T-cell (primary cell): Measurements from ENCODE around the gene RYR2. TPM values are rescaled to one million over a fixed set of nuclear protein-coding genes. Genes with fewer than 3 reads are reported as not detected.

Experiments used
- ATAC-seq, 4 experiments: fragments of 200-7000 bp in 3 of 4; fragments of 150-1000 bp in 1 of 4; cut with Tn5 transposase; replicated peaks in 1 of 4; 1 replicate in 3 of 4; 2 replicates in 1 of 4; pipeline ENCODE4 v1.10.0; 2021; ENCODE audit warnings: moderate library complexity in 3 of 4, mild to moderate bottlenecking in 2 of 4, moderate number of reproducible peaks in 1 of 4
- CTCF ChIA-PET, 2 donors: fragments of 300-600 bp; sonication (Branson Sonifier 250); formaldehyde crosslinking; loops; one replicate each; lab custom pipeline; 2022; ENCODE audit warnings: antibody characterized with exemption in 2 of 2; lab: Charles Lee
- POLR2A ChIA-PET, 2 donors: fragments of 300-600 bp; sonication (Branson Sonifier 250); formaldehyde crosslinking; loops; one replicate each; lab custom pipeline; 2022; ENCODE audit warnings: antibody characterized with exemption in 2 of 2; lab: Charles Lee
- DNase-seq, 35 experiments: peaks; one replicate each; pipeline versions ENCODE4 v3.0.0 to v3.0.0-alpha.2; 2013 to 2023
- H3K27ac ChIP-seq: one replicate; pipeline ENCODE4 v1.5.1; 2013; ENCODE audit warnings: low read length
- H3K27me3 ChIP-seq, 2 experiments: replicated peaks in 1 of 2; 1 replicate in 1 of 2; 2 replicates in 1 of 2; pipeline versions ENCODE4 v1.6.1 to v1.7.0; 2013; ENCODE audit warnings: low read length in 1 of 2, mixed read lengths in 1 of 2; ENCODE audit not compliant: control insufficient read depth in 2 of 2, insufficient read depth in 2 of 2; ENCODE audit errors: extremely low read depth in 1 of 2
- H3K36me3 ChIP-seq, 2 donors: 1 replicate in 1 of 2; 2 replicates in 1 of 2; pipeline versions ENCODE4 v1.6.1 to v1.7.0; 2013; ENCODE audit warnings: low read length in 1 of 2; ENCODE audit not compliant: control insufficient read depth in 2 of 2, insufficient read depth in 1 of 2; ENCODE audit errors: extremely low read depth in 1 of 2
- H3K4me1 ChIP-seq, 2 experiments: 1 replicate in 1 of 2; 2 replicates in 1 of 2; pipeline versions ENCODE4 v1.6.1 to v1.7.0; 2013; ENCODE audit warnings: low read length in 2 of 2, mixed read lengths in 1 of 2; ENCODE audit not compliant: insufficient read depth in 2 of 2, control insufficient read depth in 1 of 2; ENCODE audit errors: extremely low read depth in 1 of 2
- H3K4me3 ChIP-seq, 2 donors: 1 replicate in 1 of 2; 2 replicates in 1 of 2; pipeline versions ENCODE4 v1.5.1 to v1.7.0; 2013; ENCODE audit warnings: mild to moderate bottlenecking in 2 of 2, low read length in 1 of 2, moderate library complexity in 1 of 2; ENCODE audit not compliant: control insufficient read depth in 1 of 2; ENCODE audit errors: extremely low read depth in 1 of 2
- H3K9me3 ChIP-seq: 2 replicates; pipeline ENCODE4 v1.7.0; 2013
- H3K27ac Mint-ChIP-seq, 2 donors: one replicate each; pipeline ENCODE4 v1.8.0; 2020 to 2021; ENCODE audit warnings: mild to moderate bottlenecking in 2 of 2, mixed read lengths in 2 of 2
- H3K27me3 Mint-ChIP-seq, 2 donors: one replicate each; pipeline ENCODE4 v1.8.0; 2021 to 2022; ENCODE audit warnings: mixed read lengths in 2 of 2
- H3K36me3 Mint-ChIP-seq: one replicate; pipeline ENCODE4 v1.8.0; 2021; ENCODE audit warnings: mixed read lengths
- H3K4me1 Mint-ChIP-seq, 3 donors: one replicate each; pipeline ENCODE4 v1.8.0; 2020 to 2022; ENCODE audit warnings: mixed read lengths in 3 of 3, mild to moderate bottlenecking in 1 of 3
- H3K4me3 Mint-ChIP-seq, 3 donors: one replicate each; pipeline ENCODE4 v1.8.0; 2020 to 2022; ENCODE audit warnings: mild to moderate bottlenecking in 3 of 3, mixed read lengths in 3 of 3, moderate library complexity in 3 of 3
- H3K9me3 Mint-ChIP-seq, 3 donors: one replicate each; pipeline ENCODE4 v1.8.0; 2020 to 2022; ENCODE audit warnings: mixed read lengths in 3 of 3
- WGBS: methylation state at CpG from one replicate; pipeline ENCODE4 v1.1.5; 2013; ENCODE audit warnings: missing lambda C conversion rate; ENCODE audit not compliant: insufficient coverage; 5-methylcytosine and 5-hydroxymethylcytosine counted together
- total RNA-seq, 35 experiments: library from RNA in 6 of 35; stranded (reverse) in 6 of 35; fragments of 120-200 nt in 1 of 35; gene quantifications; one replicate each; pipeline versions ENCODE4 v1.2.1 to v1.2.4 and lab custom pipeline; 2013 to 2026

The RYR2 gene
- total RNA-seq, 5 donors from 2014 or later (not counting 1 experiment from before 2014, with no cell fraction given) = 0.07 to 0.33 (median 0.18) TPM; not detected in 1

GRCh38 chr1:237390823-237391222, 348.8 kb downstream of the RYR2 start:
- ATAC-seq (no peak), DNase-seq (no peak)
- 23% methylated on average over 3 of the region's 3 CpGs for WGBS
- Histone ChIP-seq H3K9me3 (no peaks in the 10 kb centered on the region), H3K4me3 (no peak overlapping the region), H3K36me3 (no peaks in the 10 kb centered on the region), H3K27me3 (no peaks in the 10 kb centered on the region), H3K4me1 (no peaks in the 10 kb centered on the region), H3K27ac (no peak overlapping the region)
- Mint-ChIP-seq H3K27me3 (peaks cover 9 to 16% of the 10 kb centered on the region in 2 donors), H3K9me3 (no peaks in the 10 kb centered on the region), H3K4me1 (no peaks in the 10 kb centered on the region), H3K36me3 (no peaks in the 10 kb centered on the region), H3K27ac (no peak overlapping the region), H3K4me3 (no peak overlapping the region)
- ChIA-PET CTCF (no interaction called here), POLR2A (no interaction called here)

- no CpG with 5 or more reads among the region's 3 CpGs for WGBS
- Mint-ChIP-seq H3K36me3 (no peaks in the 10 kb centered on the region), H3K4me3 (no peak overlapping the region), H3K27me3 (peaks cover 10 to 16% of the 10 kb centered on the region in 2 donors), H3K9me3 (peaks cover 0 to 2% (median 2%) of the 10 kb centered on the region in 3 donors), H3K4me1 (no peaks in the 10 kb centered on the region), H3K27ac (no peak overlapping the region)
- H3K4me1 ChIP-seq = no peaks in the 10 kb centered on the region
- ATAC-seq (no peak), DNase-seq (no peak)
- H3K4me3 ChIP-seq = no peak overlapping the region
- no peaks in the 10 kb centered on the region for H3K36me3 ChIP-seq
- H3K27ac ChIP-seq = no peak overlapping the region
- no peaks in the 10 kb centered on the region for H3K27me3 ChIP-seq
- no peaks in the 10 kb centered on the region for H3K9me3 ChIP-seq
- ChIA-PET POLR2A (no interaction called here), CTCF (interaction anchor here in 1 of 2 donors (1.0 kb wide), 1 partner anchor 78 kb away, joined by 3 read pairs; no protein-coding TSS in a partner anchor)
These were observed 351.6 kb downstream of the RYR2 start for GRCh38 chr1:237393632-237394031.

- no peaks in the 10 kb centered on the region for H3K36me3 Mint-ChIP-seq
- Histone ChIP-seq H3K4me3 (no peak overlapping the region), H3K36me3 (no peaks in the 10 kb centered on the region), H3K9me3 (no peaks in the 10 kb centered on the region), H3K27ac (no peak overlapping the region), H3K27me3 (no peaks in the 10 kb centered on the region), H3K4me1 (no peaks in the 10 kb centered on the region)
- peaks cover 10 to 12% of the 10 kb centered on the region in 2 donors for H3K27me3 Mint-ChIP-seq
- no CpG with 5 or more reads among the region's 2 CpGs for WGBS
- H3K27ac Mint-ChIP-seq = no peak overlapping the region
- H3K4me1 Mint-ChIP-seq = no peaks in the 10 kb centered on the region
- H3K9me3 Mint-ChIP-seq = peaks cover 0 to 5% (median 3%) of the 10 kb centered on the region in 3 donors
- ChIA-PET POLR2A (no interaction called here), CTCF (no interaction called here)
- DNase-seq = no peak
- no peak overlapping the region for H3K4me3 Mint-ChIP-seq
- ATAC-seq = no peak
These were observed 352.3 kb downstream of the RYR2 start for GRCh38 chr1:237394281-237394680.

GRCh38 chr1:237396426-237396825, 354.4 kb downstream of the RYR2 start:
- DNase-seq = no peak
- ChIA-PET POLR2A (no interaction called here), CTCF (no interaction called here)
- no peaks in the 10 kb centered on the region for H3K4me1 ChIP-seq
- H3K9me3 ChIP-seq = no peaks in the 10 kb centered on the region
- H3K36me3 ChIP-seq = no peaks in the 10 kb centered on the region
- H3K4me3 ChIP-seq = no peak overlapping the region
- Mint-ChIP-seq H3K27me3 (peaks cover 6 to 10% of the 10 kb centered on the region in 2 donors), H3K4me3 (no peak overlapping the region), H3K27ac (no peak overlapping the region), H3K4me1 (no peaks in the 10 kb centered on the region), H3K9me3 (peaks cover 3 to 22% (median 8%) of the 10 kb centered on the region in 3 donors), H3K36me3 (no peaks in the 10 kb centered on the region)
- no peak for ATAC-seq
- H3K27me3 ChIP-seq = no peaks in the 10 kb centered on the region
- H3K27ac ChIP-seq = no peak overlapping the region
- no CpG with 5 or more reads among the region's 1 CpG for WGBS

- peaks cover 9 to 37% (median 27%) of the 10 kb centered on the region in 3 donors for H3K9me3 Mint-ChIP-seq
- H3K4me1 Mint-ChIP-seq = no peaks in the 10 kb centered on the region
- CTCF ChIA-PET = no interaction called here
- no peaks in the 10 kb centered on the region for H3K36me3 ChIP-seq
- DNase-seq (no peak), ATAC-seq (no peak)
- H3K36me3 Mint-ChIP-seq = no peaks in the 10 kb centered on the region
- 92% methylated on average over 3 of the region's 4 CpGs for WGBS
- no peak overlapping the region for H3K4me3 ChIP-seq
- H3K27me3 Mint-ChIP-seq = peaks cover 3 to 10% of the 10 kb centered on the region in 2 donors
- H3K27ac ChIP-seq = no peak overlapping the region
- H3K4me3 Mint-ChIP-seq = no peak overlapping the region
- POLR2A ChIA-PET = no interaction called here
- no peaks in the 10 kb centered on the region for H3K27me3 ChIP-seq
- H3K9me3 ChIP-seq = no peaks in the 10 kb centered on the region
- H3K27ac Mint-ChIP-seq = no peak overlapping the region
- no peaks in the 10 kb centered on the region for H3K4me1 ChIP-seq
These were observed 356.8 kb downstream of the RYR2 start for GRCh38 chr1:237398751-237399150.

- H3K27ac ChIP-seq = no peak overlapping the region
- Mint-ChIP-seq H3K36me3 (no peaks in the 10 kb centered on the region), H3K4me3 (no peak overlapping the region), H3K9me3 (peaks cover 6 to 23% (median 22%) of the 10 kb centered on the region in 3 donors), H3K4me1 (peaks cover 0 to 6% (median 0%) of the 10 kb centered on the region in 3 donors), H3K27ac (no peak overlapping the region), H3K27me3 (no peaks in the 10 kb centered on the region)
- no peaks in the 10 kb centered on the region for H3K4me1 ChIP-seq
- ATAC-seq (no peak), DNase-seq (no peak)
- WGBS = 50% methylated on average over 1 of the region's 3 CpGs
- ChIA-PET POLR2A (no interaction called here), CTCF (no interaction called here)
- H3K36me3 ChIP-seq = no peaks in the 10 kb centered on the region
- H3K27me3 ChIP-seq = no peaks in the 10 kb centered on the region
- H3K4me3 ChIP-seq = no peak overlapping the region
- no peaks in the 10 kb centered on the region for H3K9me3 ChIP-seq
These were observed 363.9 kb downstream of the RYR2 start for GRCh38 chr1:237405912-237406311.
